A549 (cell line): ENCODE measurements around the gene PPM1H. TPM values are rescaled to one million over a fixed set of nuclear protein-coding genes. Genes with fewer than 3 reads are reported as not detected.

Source experiments
- ATAC-seq, 2 experiments: fragments of 200-7000 bp in 1 of 2; fragments of >200 bp in 1 of 2; cut with Nextera tagmentation in 1 of 2; cut with Tn5 transposase in 1 of 2; 3 replicates each; pipeline versions ENCODE4 v1.8.0 to v1.9.1; 2018 to 2020; ENCODE audit warnings: mild to moderate bottlenecking in 1 of 2, moderate library complexity in 1 of 2
- CTCF ChIA-PET: fragments of 300-600 bp; sonication (Branson Sonifier 250); formaldehyde crosslinking; extraction: SDS; loops from one replicate; lab custom pipeline; 2021; ENCODE audit warnings: antibody characterized with exemption, inconsistent platforms; lab: Yijun Ruan, JAX
- POLR2A ChIA-PET: fragments of 350-600 bp; formaldehyde crosslinking; extraction: SDS; loops from one replicate; lab custom pipeline; 2021; ENCODE audit warnings: antibody characterized with exemption, inconsistent platforms; lab: Yijun Ruan, JAX
- DNase-seq, 2 experiments: peaks; one replicate each; pipeline versions ENCODE4 v3.0.0 to v3.0.0-alpha.2; 2011 to 2016; ENCODE audit warnings: low read depth in 1 of 2, low spot score in 1 of 2
- FAIRE-seq: peaks from 2 replicates; lab custom pipeline; 2011; peaks lifted over from hg19 to GRCh38; lab: Jason Lieb, UNC
- H3K27ac ChIP-seq, 2 experiments: fragments of >200 bp; sonication (Bioruptor Twin); formaldehyde crosslinking; 3 replicates each; pipeline ENCODE4 v1.5.1; 2016 to 2017
- H3K4me1 ChIP-seq: fragments of >200 bp; sonication (Bioruptor Twin); formaldehyde crosslinking; 3 replicates; pipeline ENCODE4 v1.6.1; 2016
- H3K4me2 ChIP-seq: fragments of >200 bp; sonication (Bioruptor Twin); formaldehyde crosslinking; 3 replicates; pipeline ENCODE4 v1.6.1; 2016
- H3K4me3 ChIP-seq: fragments of >200 bp; sonication (Bioruptor Twin); formaldehyde crosslinking; 3 replicates; pipeline ENCODE4 v1.5.1; 2016
- H3K9me3 ChIP-seq: fragments of >200 bp; sonication (Bioruptor Twin); formaldehyde crosslinking; 3 replicates; pipeline ENCODE4 v1.6.1; 2016
- CEBPB ChIP-seq, 2 experiments: fragments of >200 bp in 1 of 2; sonication (Bioruptor Twin) in 1 of 2; formaldehyde crosslinking in 1 of 2; IDR thresholded peaks; 2 replicates each; pipeline ENCODE4 v1.6.1; 2012 to 2016
- CTCF ChIP-seq: fragments of >200 bp; sonication (Bioruptor Twin); formaldehyde crosslinking; IDR thresholded peaks from 3 replicates; pipeline ENCODE4 v1.5.1; 2016
- ESRRA ChIP-seq: fragments of 150-350 bp; IDR thresholded peaks from 2 replicates; pipeline ENCODE4 v1.6.1; 2014; ENCODE audit warnings: mild to moderate bottlenecking, low read length, borderline replicate concordance
- GATA3 ChIP-seq: IDR thresholded peaks from 2 replicates; pipeline ENCODE4 v1.6.1; 2012; ENCODE audit warnings: borderline replicate concordance
- HOXB13 ChIP-seq: fragments of 250-450 bp; sonication (Bioruptor Pico); IDR thresholded peaks from 2 replicates; pipeline ENCODE4 v1.5.0; 2020; ENCODE audit warnings: low read depth, mild to moderate bottlenecking, moderate library complexity
- KDM1A ChIP-seq: fragments of 200-600 bp; sonication (generic); IDR thresholded peaks from 2 replicates; pipeline ENCODE4 v1.6.1; 2016; ENCODE audit warnings: low read depth, mild to moderate bottlenecking
- MAZ ChIP-seq: fragments of 150-350 bp; IDR thresholded peaks from 2 replicates; pipeline ENCODE4 v1.6.1; 2014; ENCODE audit warnings: antibody characterized with exemption, low read depth, low read length, borderline replicate concordance
- NPAS2 ChIP-seq: fragments of 250-450 bp; sonication (Bioruptor Pico); IDR thresholded peaks from 2 replicates; pipeline ENCODE4 v1.8.0; 2022; ENCODE audit warnings: mild to moderate bottlenecking, moderate library complexity, borderline replicate concordance
- POLR2A ChIP-seq: IDR thresholded peaks from 2 replicates; pipeline ENCODE4 v1.6.1; 2012; ENCODE audit warnings: mild to moderate bottlenecking, low read length
- RAD21 ChIP-seq, 2 experiments: fragments of >200 bp in 1 of 2; sonication (Bioruptor Twin) in 1 of 2; formaldehyde crosslinking in 1 of 2; IDR thresholded peaks in 1 of 2; conservative IDR thresholded peaks in 1 of 2; 2 replicates in 1 of 2; 3 replicates in 1 of 2; pipeline ENCODE4 v1.6.1; 2012 to 2018; ENCODE audit warnings: inconsistent platforms in 1 of 2
- RARB ChIP-seq: fragments of 250-450 bp; sonication (Bioruptor Pico); IDR thresholded peaks from 2 replicates; pipeline ENCODE4 v1.8.0; 2021; ENCODE audit warnings: mild to moderate bottlenecking, moderate library complexity
- RCOR1 ChIP-seq: fragments of 150-350 bp; IDR thresholded peaks from 2 replicates; pipeline ENCODE4 v1.6.1; 2014; ENCODE audit warnings: antibody characterized with exemption, low read length, low read depth
- RFX5 ChIP-seq: fragments of 450-650 bp; IDR thresholded peaks from 2 replicates; pipeline ENCODE4 v1.7.1; 2014; ENCODE audit warnings: antibody characterized with exemption, mild to moderate bottlenecking, moderate library complexity
- RNF2 ChIP-seq: fragments of 200-600 bp; sonication (generic); IDR thresholded peaks from 2 replicates; pipeline ENCODE4 v1.6.1; 2016; ENCODE audit warnings: low read depth, mild to moderate bottlenecking, antibody characterized with exemption, moderate library complexity, borderline replicate concordance
- ZFP36 ChIP-seq: fragments of 450-650 bp; IDR thresholded peaks from 2 replicates; pipeline ENCODE4 v1.6.1; 2014; ENCODE audit warnings: borderline replicate concordance; ENCODE audit not compliant: partially characterized antibody
- ZNF302 ChIP-seq: fragments of 250-450 bp; sonication (Bioruptor Pico); IDR thresholded peaks from 2 replicates; pipeline ENCODE4 v1.9.0; 2021; ENCODE audit warnings: inconsistent platforms, mild to moderate bottlenecking, moderate library complexity
- WGBS: methylation state at CpG from one replicate; pipeline ENCODE4 v1.1.6; 2017; ENCODE audit errors: missing lambda C conversion rate; 5-methylcytosine and 5-hydroxymethylcytosine counted together
- polyA plus RNA-seq, 4 experiments: library from polyadenylated mRNA; depleted of rRNA in 3 of 4; stranded (reverse); fragments of >200 nt; fragmentation: RNase III in 1 of 4; extraction: RNeasy Plus Mini Kit Qiagen cat#74134 plus additional on column Dnase treatment in 1 of 4; gene quantifications; 2 replicates in 3 of 4; 3 replicates in 1 of 4; pipeline ENCODE4 v1.2.3, GENCODE V29; 2011 to 2017
- TF ChIP-seq, protein P1 (sequence below): fragments of >200 bp; sonication (Bioruptor Twin); formaldehyde crosslinking; IDR thresholded peaks from 2 replicates; pipeline ENCODE4 v1.6.1; 2016
- TF ChIP-seq, protein P2 (sequence below): IDR thresholded peaks from 2 replicates; pipeline ENCODE4 v1.6.1; 2012
- TF ChIP-seq, protein P3 (sequence below): fragments of 450-650 bp; IDR thresholded peaks from 2 replicates; pipeline ENCODE4 v1.6.1; 2014; ENCODE audit warnings: antibody characterized with exemption

The PPM1H gene
- polyA plus RNA-seq, 2 of the 4 experiments (the other 2 are of a cell fraction) = 7.8 TPM

GRCh38 chr12:62922539-62922938 lies 12.4 kb downstream of the PPM1H start:
- DNase-seq (no peak), ATAC-seq (no peak), FAIRE-seq (no peak)
- H3K4me3 ChIP-seq = no peak overlapping the region
- no peak overlapping the region for H3K4me2 ChIP-seq
- no peak overlapping the region for H3K27ac ChIP-seq
- POLR2A ChIA-PET = no interaction called here
- CTCF ChIA-PET = no interaction called here
- H3K4me1 ChIP-seq = peaks cover 14% of the 10 kb centered on the region; the same call in 2 of the 3 replicates
- no peak for TF ChIP-seq RNF2
- 83% methylated on average over 2 of the region's 2 CpGs for WGBS
- no peaks in the 10 kb centered on the region for H3K9me3 ChIP-seq

DNA sequence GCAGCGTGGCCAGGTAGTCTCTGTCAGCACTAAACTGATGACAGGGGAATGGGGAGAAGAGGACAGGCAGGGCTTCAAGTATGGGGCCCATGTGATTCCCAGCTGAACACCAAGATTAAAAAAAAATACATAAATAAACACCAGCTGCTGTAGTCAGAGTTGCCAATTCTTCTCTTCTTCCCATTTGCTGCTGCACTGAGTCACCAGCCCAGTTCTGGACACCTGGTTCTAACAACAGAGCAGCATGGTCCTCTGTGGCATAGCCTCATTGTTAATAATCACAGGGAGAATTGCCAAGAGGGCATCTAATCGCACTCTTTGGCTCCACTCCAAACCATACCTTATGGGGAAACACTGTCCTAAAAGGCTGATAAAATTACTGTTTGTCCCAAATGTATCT lies 15.1 kb downstream of the PPM1H start:
- CTCF ChIA-PET = interaction anchor here (1.1 to 1.4 kb wide), 3 partner anchors 11 to 106 kb away, joined by 3 to 5 read pairs (median 3); partner anchors contain the start of gene PPM1H
- FAIRE-seq (no peak), DNase-seq (no peak), ATAC-seq (no peak)
- WGBS = 44% methylated on average over 2 of the region's 2 CpGs
- Histone ChIP-seq H3K4me1 (peaks cover 14% of the 10 kb centered on the region; the same call in 2 of the 3 replicates), H3K9me3 (no peaks in the 10 kb centered on the region), H3K4me2 (peak overlapping the region; percentile 17; the same call in 1 of the 3 replicates), H3K27ac (no peak overlapping the region; a peak in 1 of 6 replicates), H3K4me3 (no peak overlapping the region)
- TF ChIP-seq, protein P1, sequence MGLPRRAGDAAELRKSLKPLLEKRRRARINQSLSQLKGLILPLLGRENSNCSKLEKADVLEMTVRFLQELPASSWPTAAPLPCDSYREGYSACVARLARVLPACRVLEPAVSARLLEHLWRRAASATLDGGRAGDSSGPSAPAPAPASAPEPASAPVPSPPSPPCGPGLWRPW = no peak
- TF ChIP-seq ZNF302 (CRISPR knock-in tag) (no peak), KDM1A (no peak)
- POLR2A ChIA-PET = interaction anchor here (0.6 kb wide), 1 partner anchor 149 kb away, joined by 3 read pairs; no protein-coding TSS in a partner anchor

- Histone ChIP-seq H3K4me2 (no peak overlapping the region), H3K4me3 (no peak overlapping the region), H3K9me3 (no peaks in the 10 kb centered on the region), H3K4me1 (peaks cover 14% of the 10 kb centered on the region; the same call in 2 of the 3 replicates), H3K27ac (no peak overlapping the region)
- CTCF ChIA-PET = interaction anchor here (0.7 kb wide), 2 partner anchors 12 to 262 kb away, joined by 3 read pairs; no protein-coding TSS in a partner anchor
- WGBS = 67% methylated on average over 1 of the region's 1 CpG
- DNase-seq = no peak
- POLR2A ChIA-PET = no interaction called here
- TF ChIP-seq CTCF = no peak
- TF ChIP-seq GATA3 = no peak
- no peak for TF ChIP-seq RAD21 (conservative IDR thresholded peaks at IDR 0.05 in 1 of 2, IDR thresholded peaks at IDR 0.05 in 1 of 2)
- no peak for TF ChIP-seq HOXB13
- no peak for TF ChIP-seq ESRRA
- no peak for TF ChIP-seq RCOR1
- TF ChIP-seq ZNF302 (CRISPR knock-in tag) = no peak
- TF ChIP-seq RFX5 = no peak
- no peak for TF ChIP-seq NPAS2 (CRISPR knock-in tag)
- no peak for TF ChIP-seq ZFP36
- TF ChIP-seq POLR2A = no peak
- TF ChIP-seq, protein P2, sequence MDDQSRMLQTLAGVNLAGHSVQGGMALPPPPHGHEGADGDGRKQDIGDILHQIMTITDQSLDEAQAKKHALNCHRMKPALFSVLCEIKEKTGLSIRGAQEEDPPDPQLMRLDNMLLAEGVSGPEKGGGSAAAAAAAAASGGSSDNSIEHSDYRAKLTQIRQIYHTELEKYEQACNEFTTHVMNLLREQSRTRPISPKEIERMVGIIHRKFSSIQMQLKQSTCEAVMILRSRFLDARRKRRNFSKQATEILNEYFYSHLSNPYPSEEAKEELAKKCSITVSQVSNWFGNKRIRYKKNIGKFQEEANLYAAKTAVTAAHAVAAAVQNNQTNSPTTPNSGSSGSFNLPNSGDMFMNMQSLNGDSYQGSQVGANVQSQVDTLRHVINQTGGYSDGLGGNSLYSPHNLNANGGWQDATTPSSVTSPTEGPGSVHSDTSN = no peak
- TF ChIP-seq, protein P3, sequence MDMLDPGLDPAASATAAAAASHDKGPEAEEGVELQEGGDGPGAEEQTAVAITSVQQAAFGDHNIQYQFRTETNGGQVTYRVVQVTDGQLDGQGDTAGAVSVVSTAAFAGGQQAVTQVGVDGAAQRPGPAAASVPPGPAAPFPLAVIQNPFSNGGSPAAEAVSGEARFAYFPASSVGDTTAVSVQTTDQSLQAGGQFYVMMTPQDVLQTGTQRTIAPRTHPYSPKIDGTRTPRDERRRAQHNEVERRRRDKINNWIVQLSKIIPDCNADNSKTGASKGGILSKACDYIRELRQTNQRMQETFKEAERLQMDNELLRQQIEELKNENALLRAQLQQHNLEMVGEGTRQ = no peak
- no peak for TF ChIP-seq MAZ
- TF ChIP-seq RARB (CRISPR knock-in tag) = no peak
- TF ChIP-seq CEBPB (IDR thresholded peaks at IDR 0.05) = no peak
- no peak for ATAC-seq
- no peak for FAIRE-seq
Measured at GRCh38 chr12:62917926-62918325, 17.0 kb downstream of the PPM1H start.
